Breast epithelium (tissue), 4 donors: Measurements from ENCODE around the gene FBXL19. TPM values are rescaled to one million over a fixed set of nuclear protein-coding genes. Genes with fewer than 3 reads are reported as not detected.

Source experiments
- DNase-seq, 2 donors: peaks; one replicate each; pipeline ENCODE4 v3.0.0-alpha.2; 2019; ENCODE audit warnings: low spot score in 2 of 2
- H3K27ac ChIP-seq, 2 donors: fragments of 200-600 bp; sonication (generic) in 1 of 2; one replicate each; pipeline ENCODE4 v1.5.1; 2016 to 2019; ENCODE audit warnings: mild to moderate bottlenecking in 1 of 2
- H3K27me3 ChIP-seq, 2 donors: fragments of 200-600 bp; sonication (generic) in 1 of 2; one replicate each; pipeline versions ENCODE4 v1.5.1 to v1.6.0; 2017 to 2019; ENCODE audit warnings: control low read depth in 1 of 2, mild to moderate bottlenecking in 1 of 2
- H3K36me3 ChIP-seq: fragments of 200-600 bp; one replicate; pipeline ENCODE4 v1.5.1; 2019
- H3K4me1 ChIP-seq, 2 donors: fragments of 200-600 bp; sonication (generic); one replicate each; pipeline ENCODE4 v1.5.1; 2016 to 2019; ENCODE audit warnings: control low read depth in 1 of 2
- H3K4me3 ChIP-seq, 3 donors: fragments of 200-600 bp; sonication (generic); 1 replicate in 2 of 3; 2 replicates in 1 of 3; pipeline ENCODE4 v1.5.1; 2016 to 2019; ENCODE audit warnings: mild to moderate bottlenecking in 3 of 3, moderate library complexity in 2 of 3
- H3K9me3 ChIP-seq, 2 donors: fragments of 200-600 bp; sonication (generic) in 1 of 2; one replicate each; pipeline ENCODE4 v1.5.1; 2016 to 2019; ENCODE audit warnings: control low read depth in 1 of 2
- POLR2A ChIP-seq: fragments of 450-650 bp; IDR thresholded peaks from one replicate; pipeline ENCODE4 v1.6.1; 2016; ENCODE audit warnings: antibody characterized with exemption, mild to moderate bottlenecking, moderate library complexity
- POLR2AphosphoS5 ChIP-seq, 3 donors: sonication (generic); formaldehyde crosslinking; IDR thresholded peaks; one replicate each; pipeline ENCODE4 v1.6.1; 2017; ENCODE audit warnings: antibody characterized with exemption in 3 of 3
- intact Hi-C: fragments of 100-400 bp; cut with DNase I; formaldehyde crosslinking; loops from one replicate; pipeline ENCODE4 v1.15.1; 2023; ENCODE audit warnings: low total_unique reads
- total RNA-seq, 3 donors: library from RNA; depleted of rRNA; stranded (reverse); fragments of >200 nt; gene quantifications; one replicate each; pipeline ENCODE4 v1.1.0, GENCODE V29; 2016
- TF ChIP-seq, protein P1 (sequence below), 3 donors: fragments of 450-650 bp; IDR thresholded peaks; one replicate each; pipeline ENCODE4 v1.5.1; 2016 to 2017; ENCODE audit warnings: antibody characterized with exemption in 3 of 3, mild to moderate bottlenecking in 3 of 3, moderate library complexity in 3 of 3

The FBXL19 gene
- total RNA-seq, 3 donors from 2014 or later = 4.5 to 12.7 (median 9.2) TPM

DNA sequence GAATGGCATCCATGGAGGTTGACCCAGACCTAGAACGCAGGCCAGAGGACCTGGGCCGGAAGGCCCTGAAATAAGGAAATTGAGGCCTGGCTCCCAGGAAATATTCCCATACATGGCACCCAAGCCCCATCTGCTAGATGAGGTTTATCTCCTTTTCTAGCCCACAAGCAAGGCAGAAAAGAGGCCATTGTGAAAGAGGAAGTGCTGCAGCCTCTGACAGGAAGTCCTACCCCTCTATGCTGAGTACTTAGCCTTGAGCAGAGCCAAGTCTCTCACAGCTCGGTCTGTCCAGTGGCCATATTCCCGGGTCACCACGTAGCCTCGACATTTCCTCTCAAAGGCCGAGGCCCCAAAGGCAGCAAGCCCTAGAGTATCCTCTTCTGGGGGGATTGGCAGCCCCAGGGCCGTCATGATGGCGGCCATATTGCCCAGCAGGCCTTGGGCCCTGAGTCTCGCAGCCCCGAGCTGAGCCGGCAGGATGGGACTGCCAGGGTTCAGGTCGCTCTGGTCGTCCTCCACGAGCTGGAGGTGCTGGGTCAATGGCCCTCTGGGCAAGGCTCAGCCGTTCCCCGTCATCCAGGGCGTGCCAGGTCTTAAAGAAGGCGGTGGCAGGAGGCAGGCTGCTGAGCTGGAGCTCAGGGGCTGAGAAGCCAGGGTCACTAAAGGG, 19.1 kb upstream of the FBXL19 start:
- Histone ChIP-seq H3K36me3 (no peaks in the 10 kb centered on the region), H3K27ac (peak overlapping the region; percentile 1 to 61), H3K9me3 (no peaks in the 10 kb centered on the region), H3K4me3 (no peak overlapping the region), H3K4me1 (peaks cover 4% of the 10 kb centered on the region in 2 donors), H3K27me3 (no peaks in the 10 kb centered on the region)
- TF ChIP-seq POLR2A (no peak), POLR2AphosphoS5 (IDR thresholded peaks at IDR 0.05) (no peak)
- TF ChIP-seq, protein P1, sequence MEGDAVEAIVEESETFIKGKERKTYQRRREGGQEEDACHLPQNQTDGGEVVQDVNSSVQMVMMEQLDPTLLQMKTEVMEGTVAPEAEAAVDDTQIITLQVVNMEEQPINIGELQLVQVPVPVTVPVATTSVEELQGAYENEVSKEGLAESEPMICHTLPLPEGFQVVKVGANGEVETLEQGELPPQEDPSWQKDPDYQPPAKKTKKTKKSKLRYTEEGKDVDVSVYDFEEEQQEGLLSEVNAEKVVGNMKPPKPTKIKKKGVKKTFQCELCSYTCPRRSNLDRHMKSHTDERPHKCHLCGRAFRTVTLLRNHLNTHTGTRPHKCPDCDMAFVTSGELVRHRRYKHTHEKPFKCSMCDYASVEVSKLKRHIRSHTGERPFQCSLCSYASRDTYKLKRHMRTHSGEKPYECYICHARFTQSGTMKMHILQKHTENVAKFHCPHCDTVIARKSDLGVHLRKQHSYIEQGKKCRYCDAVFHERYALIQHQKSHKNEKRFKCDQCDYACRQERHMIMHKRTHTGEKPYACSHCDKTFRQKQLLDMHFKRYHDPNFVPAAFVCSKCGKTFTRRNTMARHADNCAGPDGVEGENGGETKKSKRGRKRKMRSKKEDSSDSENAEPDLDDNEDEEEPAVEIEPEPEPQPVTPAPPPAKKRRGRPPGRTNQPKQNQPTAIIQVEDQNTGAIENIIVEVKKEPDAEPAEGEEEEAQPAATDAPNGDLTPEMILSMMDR (IDR thresholded peaks at IDR 0.05) = no peak
- no peak for DNase-seq
- intact Hi-C loops = loop anchor here (10.0 kb wide), 1 partner anchor 59 kb away; no protein-coding TSS in a partner anchor

DNA sequence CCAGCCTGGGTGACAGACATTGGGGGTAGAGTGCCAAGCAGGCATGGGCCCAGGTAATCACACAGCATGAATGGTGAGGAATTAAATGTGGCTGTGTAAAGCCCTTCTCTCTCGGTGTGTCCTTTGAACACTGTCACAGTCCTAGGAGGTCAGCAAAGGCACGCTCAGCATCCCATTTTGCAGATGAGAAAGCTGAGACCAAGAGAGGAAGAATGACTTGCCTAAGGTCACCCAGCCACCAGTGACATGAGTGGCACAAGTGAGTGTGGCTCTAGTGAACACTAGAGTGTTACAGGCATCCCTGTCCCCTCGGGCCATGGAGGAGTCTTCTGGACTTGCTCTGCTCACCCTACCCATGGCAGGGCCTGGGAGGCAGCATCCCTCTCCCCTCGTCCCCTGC, 16.3 kb upstream of the FBXL19 start:
- no peak overlapping the region for H3K4me3 ChIP-seq
- peaks cover 0 to 4% of the 10 kb centered on the region in 2 donors for H3K4me1 ChIP-seq
- H3K9me3 ChIP-seq = no peaks in the 10 kb centered on the region
- H3K27me3 ChIP-seq = no peaks in the 10 kb centered on the region
- no peaks in the 10 kb centered on the region for H3K36me3 ChIP-seq
- H3K27ac ChIP-seq = no peak overlapping the region
- no peak for DNase-seq
- intact Hi-C loops = loop anchor here (10.0 kb wide), 1 partner anchor 62 kb away; no protein-coding TSS in a partner anchor
- TF ChIP-seq POLR2A (no peak), POLR2AphosphoS5 (IDR thresholded peaks at IDR 0.05) (no peak)
- TF ChIP-seq, protein P1 (IDR thresholded peaks at IDR 0.05) = no peak

DNA sequence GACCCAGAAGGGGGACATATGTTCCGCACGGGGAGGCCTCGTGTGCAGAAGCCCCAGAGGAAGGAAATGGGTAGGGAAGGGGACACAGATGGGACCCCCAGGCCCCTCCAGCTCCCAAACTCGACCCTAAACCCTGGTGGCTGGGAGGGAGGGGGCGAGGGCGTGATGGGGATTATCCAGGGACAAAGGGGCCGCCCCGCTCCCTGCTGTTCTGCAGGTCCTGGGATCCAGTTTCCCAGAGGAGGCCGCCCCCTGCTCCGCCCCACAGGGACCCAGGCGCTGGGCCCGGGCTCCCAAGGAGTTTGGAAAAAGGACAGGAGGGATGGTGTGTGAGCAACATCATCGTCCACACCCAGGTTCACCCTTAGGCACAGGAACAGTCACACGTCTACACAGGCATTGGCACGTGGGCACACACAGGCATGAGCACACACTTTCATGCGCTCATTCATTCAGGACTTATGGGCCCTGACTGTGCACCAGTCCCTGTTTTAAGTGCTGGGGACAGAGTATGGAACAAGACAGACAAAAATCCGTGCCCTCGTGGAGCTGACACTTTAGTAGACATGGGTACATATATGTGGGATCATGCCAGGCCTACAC, 12.8 kb upstream of the FBXL19 start:
- Histone ChIP-seq H3K9me3 (no peaks in the 10 kb centered on the region), H3K4me1 (no peaks in the 10 kb centered on the region), H3K27ac (no peak overlapping the region), H3K4me3 (no peak overlapping the region), H3K36me3 (no peaks in the 10 kb centered on the region), H3K27me3 (no peaks in the 10 kb centered on the region)
- no peak for DNase-seq
- intact Hi-C loops = no loop called here
- no peak for TF ChIP-seq POLR2A
- TF ChIP-seq, protein P1 (IDR thresholded peaks at IDR 0.05) = no peak
- TF ChIP-seq POLR2AphosphoS5 (IDR thresholded peaks at IDR 0.05) = no peak

DNA sequence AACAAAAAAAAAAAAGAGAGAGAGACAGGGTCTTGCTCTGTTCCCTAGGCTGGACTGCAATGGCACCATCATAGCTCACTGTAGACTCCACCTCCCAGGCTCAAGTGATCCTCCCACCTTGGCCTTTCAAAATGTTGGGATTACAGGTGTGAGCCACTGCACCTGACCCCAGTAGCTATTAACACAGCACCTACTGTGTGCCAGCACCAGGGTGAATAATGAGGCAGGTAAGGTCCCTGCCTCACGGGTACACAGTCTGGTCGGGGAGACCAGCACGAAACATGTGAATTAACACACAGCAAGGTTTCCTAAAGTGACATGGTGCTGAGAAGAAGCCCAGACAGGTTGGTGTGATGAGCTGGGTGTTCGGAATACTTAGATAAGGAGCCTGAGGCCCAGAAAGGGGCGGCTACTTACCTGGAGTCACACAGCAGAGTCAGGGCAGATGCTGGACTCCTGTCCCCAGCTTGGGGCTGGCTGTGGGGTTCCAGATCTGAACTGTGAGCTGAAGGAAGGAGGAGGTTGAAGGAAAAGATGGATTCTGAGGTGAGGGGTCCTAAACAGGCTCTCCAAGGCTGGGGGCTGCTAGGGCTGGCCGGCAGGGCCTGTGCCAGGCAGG, 10.5 kb upstream of the FBXL19 start:
- no peak for DNase-seq
- Histone ChIP-seq H3K27ac (no peak overlapping the region), H3K4me1 (no peaks in the 10 kb centered on the region), H3K36me3 (no peaks in the 10 kb centered on the region), H3K9me3 (no peaks in the 10 kb centered on the region), H3K4me3 (no peak overlapping the region), H3K27me3 (no peaks in the 10 kb centered on the region)
- TF ChIP-seq POLR2A (no peak), POLR2AphosphoS5 (IDR thresholded peaks at IDR 0.05) (no peak)
- TF ChIP-seq, protein P1 (IDR thresholded peaks at IDR 0.05) = no peak
- intact Hi-C loops = no loop called here

DNA sequence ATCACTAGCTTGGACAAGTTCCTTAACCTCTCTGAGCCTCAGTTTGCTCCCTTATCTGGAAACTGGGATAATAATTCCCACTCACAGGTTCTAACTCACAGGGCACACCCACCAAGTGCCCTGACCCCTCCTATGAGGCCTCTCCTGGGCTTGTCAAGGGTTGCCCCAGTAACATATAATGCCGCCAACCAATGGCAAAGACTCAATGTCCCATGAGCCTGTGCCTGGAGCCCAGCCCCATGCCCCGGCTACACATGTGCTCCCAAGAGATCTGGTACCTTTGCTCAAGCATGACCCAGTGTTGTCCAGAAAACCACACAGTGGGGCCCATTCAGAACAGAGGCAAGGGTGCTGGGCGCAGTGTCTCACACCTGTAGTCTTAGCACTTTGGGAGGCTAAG, 8.5 kb upstream of the FBXL19 start:
- H3K36me3 ChIP-seq = no peaks in the 10 kb centered on the region
- intact Hi-C loops = no loop called here

More for the DNA sequence above, 8.5 kb upstream of the FBXL19 start:
- H3K9me3 ChIP-seq = no peaks in the 10 kb centered on the region
- no peak overlapping the region for H3K4me3 ChIP-seq
- no peaks in the 10 kb centered on the region for H3K4me1 ChIP-seq
- no peak for DNase-seq
- H3K27me3 ChIP-seq = no peaks in the 10 kb centered on the region
- TF ChIP-seq POLR2AphosphoS5 (IDR thresholded peaks at IDR 0.05) (no peak), POLR2A (no peak)
- TF ChIP-seq, protein P1 (IDR thresholded peaks at IDR 0.05) = no peak
- H3K27ac ChIP-seq = no peak overlapping the region
